ENCODE results near the gene SV2C. TPM values are rescaled to one million over a fixed set of nuclear protein-coding genes. Genes with fewer than 3 reads are reported as not detected.
A peak's percentile ranks its signal among the peaks of the same experiment; 100 is the strongest.

SV2C gene
- total RNA-seq, 2 donors from 2014 or later, result 0.20 to 0.35 TPM

DNA sequence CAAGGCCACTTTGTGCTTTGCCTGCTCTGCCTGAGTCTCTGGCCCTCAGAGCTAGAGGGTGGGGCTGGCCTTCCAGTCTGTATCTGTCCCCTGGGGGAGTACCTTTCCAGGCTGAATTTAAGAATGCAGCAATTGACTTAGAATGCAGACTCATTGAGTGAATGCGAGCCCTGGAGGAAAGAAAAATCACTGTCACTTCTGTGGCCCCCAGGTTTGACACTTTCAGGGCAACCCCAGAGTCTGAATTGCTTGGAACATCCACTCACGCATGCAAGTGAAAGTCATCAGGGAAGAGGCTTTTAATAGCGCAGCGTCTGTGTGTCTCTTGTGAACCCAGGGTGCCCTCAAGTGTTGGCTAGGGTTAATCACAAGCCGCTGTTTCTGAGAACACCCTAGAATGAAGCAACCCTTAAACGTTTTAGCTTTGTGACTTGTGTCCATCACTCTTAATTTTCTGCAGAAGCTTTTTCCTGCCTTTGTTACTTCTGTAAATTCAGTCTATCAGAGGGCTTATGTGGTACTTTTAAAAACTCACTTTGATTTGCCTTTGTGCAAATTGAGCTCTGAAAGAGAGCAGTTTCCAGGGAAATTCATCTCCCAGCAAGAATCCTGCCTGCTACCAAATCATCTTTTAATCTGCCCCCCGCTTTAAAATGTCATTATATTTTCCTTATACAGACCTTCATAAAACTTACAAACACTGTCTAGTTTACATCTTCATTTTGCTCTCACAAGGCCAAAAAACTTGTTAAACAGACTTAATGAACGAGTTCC lies 173.1 kb downstream of the SV2C start:
- Histone ChIP-seq H3K4me1 (no peaks in the 10 kb centered on the region), H3K9ac (ENCODE audit: low read depth in 2 of 2, low read length in 2 of 2) (no peak overlapping the region), H3K27me3 (no peaks in the 10 kb centered on the region), H3K4me3 (no peak overlapping the region), H3K36me3 (no peaks in the 10 kb centered on the region), H3K9me3 (no peaks in the 10 kb centered on the region), H3K27ac (no peak overlapping the region)
- intact Hi-C loops (cut with DNase I), result loop anchor here (5.0 to 10.0 kb wide), 3 partner anchors 182 to 674 kb away; no protein-coding TSS in a partner anchor
- TF ChIP-seq, protein P1, sequence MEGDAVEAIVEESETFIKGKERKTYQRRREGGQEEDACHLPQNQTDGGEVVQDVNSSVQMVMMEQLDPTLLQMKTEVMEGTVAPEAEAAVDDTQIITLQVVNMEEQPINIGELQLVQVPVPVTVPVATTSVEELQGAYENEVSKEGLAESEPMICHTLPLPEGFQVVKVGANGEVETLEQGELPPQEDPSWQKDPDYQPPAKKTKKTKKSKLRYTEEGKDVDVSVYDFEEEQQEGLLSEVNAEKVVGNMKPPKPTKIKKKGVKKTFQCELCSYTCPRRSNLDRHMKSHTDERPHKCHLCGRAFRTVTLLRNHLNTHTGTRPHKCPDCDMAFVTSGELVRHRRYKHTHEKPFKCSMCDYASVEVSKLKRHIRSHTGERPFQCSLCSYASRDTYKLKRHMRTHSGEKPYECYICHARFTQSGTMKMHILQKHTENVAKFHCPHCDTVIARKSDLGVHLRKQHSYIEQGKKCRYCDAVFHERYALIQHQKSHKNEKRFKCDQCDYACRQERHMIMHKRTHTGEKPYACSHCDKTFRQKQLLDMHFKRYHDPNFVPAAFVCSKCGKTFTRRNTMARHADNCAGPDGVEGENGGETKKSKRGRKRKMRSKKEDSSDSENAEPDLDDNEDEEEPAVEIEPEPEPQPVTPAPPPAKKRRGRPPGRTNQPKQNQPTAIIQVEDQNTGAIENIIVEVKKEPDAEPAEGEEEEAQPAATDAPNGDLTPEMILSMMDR (IDR thresholded peaks at IDR 0.05), result peak; percentile 56
- DNase-seq, result peak; percentile 69

- TF ChIP-seq, protein P1 (IDR thresholded peaks at IDR 0.05), result no peak
- Histone ChIP-seq H3K27me3 (no peaks in the 10 kb centered on the region), H3K9ac (ENCODE audit: low read depth in 2 of 2, low read length in 2 of 2) (no peak overlapping the region), H3K27ac (no peak overlapping the region), H3K4me3 (no peak overlapping the region), H3K36me3 (no peaks in the 10 kb centered on the region), H3K9me3 (no peaks in the 10 kb centered on the region), H3K4me1 (no peaks in the 10 kb centered on the region)
- intact Hi-C loops (cut with DNase I), result loop anchor here (5.0 to 10.0 kb wide), 3 partner anchors 183 to 675 kb away; no protein-coding TSS in a partner anchor
- DNase-seq, result no peak
These were observed 174.1 kb downstream of the SV2C start for GRCh38 chr5:76257225-76257833.

DNA sequence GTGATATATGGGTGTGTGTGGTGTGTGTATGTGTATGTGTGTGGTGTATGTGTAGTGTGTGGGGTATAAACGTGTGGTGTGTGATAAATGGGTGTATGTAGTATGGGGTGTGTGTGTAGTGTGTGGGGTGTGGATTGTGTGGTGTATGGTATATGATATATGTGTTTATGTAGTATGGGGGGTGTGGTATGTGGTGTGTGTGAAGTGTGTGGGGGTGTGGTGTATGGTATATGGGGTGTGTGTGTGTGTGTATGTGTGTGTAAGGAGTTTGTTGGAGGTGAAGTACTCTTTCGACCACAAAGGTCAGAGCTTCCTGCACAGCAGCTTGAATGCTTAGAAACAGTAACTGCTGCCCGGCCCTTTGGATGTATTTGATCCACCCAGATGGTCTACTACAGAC lies 174.7 kb downstream of the SV2C start:
- no peak overlapping the region for H3K27ac ChIP-seq
- DNase-seq, result no peak
- H3K4me1 ChIP-seq, result no peaks in the 10 kb centered on the region
- H3K36me3 ChIP-seq, result no peaks in the 10 kb centered on the region
- H3K27me3 ChIP-seq, result no peaks in the 10 kb centered on the region
- H3K4me3 ChIP-seq, result no peak overlapping the region
- no peak overlapping the region for H3K9ac ChIP-seq (ENCODE audit: low read depth in 2 of 2, low read length in 2 of 2)
- intact Hi-C loops (cut with DNase I), result loop anchor here (5.0 to 10.0 kb wide), 3 partner anchors 183 to 676 kb away; no protein-coding TSS in a partner anchor
- TF ChIP-seq, protein P1 (IDR thresholded peaks at IDR 0.05), result no peak
- no peaks in the 10 kb centered on the region for H3K9me3 ChIP-seq

DNA sequence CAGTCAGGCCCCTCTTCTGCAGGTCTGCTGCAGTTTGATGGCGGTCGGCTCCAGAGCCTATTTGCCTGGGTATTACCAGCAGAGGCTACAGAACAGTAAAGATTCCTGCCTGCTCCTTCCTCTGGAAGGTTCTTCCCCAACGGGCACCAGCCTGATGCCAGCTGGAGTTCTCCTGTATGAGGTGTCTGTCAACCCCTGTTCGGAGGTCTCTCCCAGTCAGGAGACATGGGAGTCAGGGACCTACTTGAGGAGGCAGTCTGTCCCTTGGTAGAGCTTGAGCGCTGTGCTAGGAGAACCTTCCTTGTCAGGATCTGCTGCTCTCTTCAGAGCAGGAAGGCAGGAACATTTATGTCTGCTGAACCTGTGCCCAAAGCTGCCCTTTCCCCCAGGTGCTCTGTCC lies 181.5 kb downstream of the SV2C start:
- Histone ChIP-seq H3K36me3 (no peaks in the 10 kb centered on the region), H3K4me3 (no peak overlapping the region), H3K27ac (no peak overlapping the region), H3K27me3 (no peaks in the 10 kb centered on the region), H3K9ac (ENCODE audit: low read depth in 2 of 2, low read length in 2 of 2) (no peak overlapping the region), H3K4me1 (no peaks in the 10 kb centered on the region), H3K9me3 (no peaks in the 10 kb centered on the region)
- DNase-seq, result no peak
- intact Hi-C loops (cut with DNase I), result no loop called here
- TF ChIP-seq, protein P1 (IDR thresholded peaks at IDR 0.05), result no peak

DNA sequence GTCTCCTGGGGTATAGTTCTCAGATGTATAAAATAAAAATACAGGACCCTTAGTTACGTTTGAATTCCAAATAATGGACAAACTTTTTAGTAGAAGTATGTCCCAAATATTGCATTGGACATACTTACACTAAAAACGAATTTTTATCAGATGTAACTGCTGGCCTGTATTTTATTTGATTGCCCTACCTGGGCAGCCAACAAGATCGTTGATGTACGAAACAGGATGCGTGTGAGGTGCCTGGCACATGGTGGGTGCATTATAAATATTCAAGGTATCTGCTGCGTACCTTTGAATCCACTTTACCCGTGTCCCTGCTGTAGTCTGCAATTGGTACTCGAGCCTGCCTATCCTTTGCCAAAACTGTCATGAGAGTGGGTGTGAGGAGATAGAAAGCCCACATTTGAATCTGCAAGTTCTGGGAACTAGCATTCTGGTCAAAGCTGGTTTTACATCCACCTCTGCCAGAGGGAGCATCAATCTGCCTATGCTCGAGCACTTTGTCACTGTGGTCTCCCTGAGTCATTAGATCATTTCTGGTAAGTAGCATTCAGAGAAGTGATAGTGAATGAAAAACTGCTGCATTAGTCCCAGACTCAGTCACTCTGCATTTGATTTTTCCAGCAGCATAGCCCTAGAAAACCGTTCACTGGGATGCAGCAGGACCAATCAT lies 186.2 kb downstream of the SV2C start:
- Histone ChIP-seq H3K4me1 (no peaks in the 10 kb centered on the region), H3K27ac (no peak overlapping the region), H3K9me3 (no peaks in the 10 kb centered on the region), H3K27me3 (no peaks in the 10 kb centered on the region), H3K9ac (ENCODE audit: low read depth in 2 of 2, low read length in 2 of 2) (no peak overlapping the region), H3K36me3 (no peaks in the 10 kb centered on the region), H3K4me3 (no peak overlapping the region)
- DNase-seq, result no peak
- intact Hi-C loops (cut with DNase I), result no loop called here
- TF ChIP-seq, protein P1 (IDR thresholded peaks at IDR 0.05), result no peak
